Measurements from ENCODE around the gene APMAP. TPM values are rescaled to one million over a fixed set of nuclear protein-coding genes. Genes with fewer than 3 reads are reported as not detected.
A peak's percentile ranks its signal among the peaks of the same experiment; 100 is the strongest.
"Not testable (repeated sequence)": the region's sequence is repeated elsewhere in the genome, so short reads cannot be mapped to it uniquely, and the experiment has no call there.

APMAP gene
- total and polyA plus RNA-seq, 3 experiments from 2014 or later = 82.5 to 228 (median 83.6) TPM

DNA sequence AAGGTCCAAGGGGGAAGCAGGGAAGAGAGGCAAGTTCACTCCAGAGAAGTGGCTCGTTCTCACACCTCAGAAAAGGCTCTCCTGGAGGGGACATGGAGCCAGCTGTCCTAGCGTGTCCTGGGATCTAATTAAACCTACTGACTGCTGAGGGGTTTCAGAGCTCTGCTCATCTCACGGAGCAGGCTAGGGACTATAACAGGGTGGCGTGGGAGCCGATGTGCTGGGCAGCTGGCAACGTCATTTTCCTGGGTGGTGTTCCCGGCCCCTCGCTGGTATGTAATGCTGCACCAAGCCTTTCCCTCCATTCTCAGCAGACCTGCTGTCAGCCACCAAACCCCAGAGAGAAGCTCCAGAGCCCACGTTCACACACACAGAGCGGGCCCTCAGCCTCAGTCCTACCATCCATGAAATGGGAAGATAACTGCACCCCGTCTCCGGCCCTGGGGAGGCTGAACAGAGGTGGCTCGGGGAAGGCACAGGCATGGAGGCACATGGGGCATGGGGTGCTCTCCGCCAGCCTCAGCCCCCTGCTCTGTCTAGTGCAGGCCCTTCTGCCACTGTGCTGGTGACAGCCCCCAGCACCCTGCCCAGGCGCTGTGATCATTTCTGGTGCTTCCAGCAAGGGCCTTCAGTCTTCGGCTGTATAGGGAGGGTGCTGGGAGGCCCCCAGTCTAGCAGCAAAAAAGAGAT lies 41.6 kb downstream of the APMAP start:
- Histone ChIP-seq H3K9me3 (ENCODE audit: low read length) (no peaks in the 10 kb centered on the region), H3K27me3 (ENCODE audit: insufficient read depth, low read length, poor library complexity, severe bottlenecking) (no peaks in the 10 kb centered on the region), H3K36me3 (ENCODE audit: insufficient read depth, low read length) (peaks cover 9% of the 10 kb centered on the region), H3K4me1 (ENCODE audit: insufficient read depth, low read length) (peaks cover 44% of the 10 kb centered on the region), H3K4me3 (ENCODE audit: low read length) (peak overlapping the region; percentile 81), H3K27ac (ENCODE audit: low read depth, low read length) (peak overlapping the region; percentile 94)
- POLR2A ChIA-PET = interaction anchor here (0.5 to 4.7 kb wide), 3 partner anchors 9 to 477 kb away, joined by 3 to 34 read pairs (median 3); no protein-coding TSS in a partner anchor
- H3K36me3 Mint-ChIP-seq = peaks cover 11 to 74% (median 17%) of the 10 kb centered on the region in 3 donors
- CTCF ChIA-PET = interaction anchor here (1.0 to 7.9 kb wide), 5 partner anchors 9 to 43 kb away, joined by 3 to 50 read pairs (median 6); no protein-coding TSS in a partner anchor
- peak overlapping the region; percentile 90 to 99 (median 96) for H3K4me3 Mint-ChIP-seq
- H3K4me1 Mint-ChIP-seq = peaks cover 71 to 92% (median 76%) of the 10 kb centered on the region in 3 donors
- H3K27ac Mint-ChIP-seq = peak overlapping the region; percentile 92 to 100 (median 98)
- H3K27me3 Mint-ChIP-seq = no peaks in the 10 kb centered on the region
- no peak for DNase-seq
- peaks cover 0 to 17% (median 12%) of the 10 kb centered on the region in 5 donors for H3K9me3 Mint-ChIP-seq

DNA sequence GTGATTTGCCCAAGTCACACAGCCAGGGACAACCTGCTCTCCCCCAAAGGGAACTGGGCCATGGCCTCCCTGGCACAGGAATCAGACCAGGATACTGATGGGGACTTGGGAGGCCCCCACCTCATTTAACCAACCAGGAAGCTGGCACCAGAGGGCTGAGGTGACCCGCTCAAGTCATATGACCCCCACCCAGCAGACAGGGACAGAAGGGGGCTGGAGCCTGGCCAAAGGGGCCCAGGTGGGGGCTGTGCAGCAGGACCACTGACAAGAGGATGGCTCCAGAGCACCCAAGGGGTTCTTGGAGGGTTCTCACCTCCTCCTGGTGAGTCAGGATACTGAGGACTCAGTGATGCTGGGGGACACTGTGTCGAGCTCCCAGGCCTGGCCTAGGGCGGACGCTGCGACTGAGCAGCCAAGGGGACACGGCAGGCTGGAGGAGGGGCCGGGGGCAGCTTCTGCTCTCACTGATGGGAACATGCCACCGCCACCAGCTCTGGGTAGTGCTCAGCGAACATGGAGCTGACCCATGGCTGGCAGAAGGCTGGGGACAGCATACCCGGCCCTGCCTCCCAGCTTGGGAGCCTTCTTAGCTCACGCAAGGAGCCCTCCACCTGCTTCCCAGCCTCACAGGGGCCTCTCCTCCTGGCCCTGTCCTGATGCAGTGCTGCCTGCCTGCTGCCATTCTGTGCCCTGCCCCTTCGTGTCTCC lies 42.3 kb downstream of the APMAP start:
- Histone ChIP-seq H3K27me3 (ENCODE audit: insufficient read depth, low read length, poor library complexity, severe bottlenecking) (no peaks in the 10 kb centered on the region), H3K27ac (ENCODE audit: low read depth, low read length) (peak overlapping the region; percentile 94), H3K4me3 (ENCODE audit: low read length) (peak overlapping the region; percentile 81), H3K36me3 (ENCODE audit: insufficient read depth, low read length) (peaks cover 9% of the 10 kb centered on the region), H3K9me3 (ENCODE audit: low read length) (no peaks in the 10 kb centered on the region), H3K4me1 (ENCODE audit: insufficient read depth, low read length) (peaks cover 38% of the 10 kb centered on the region)
- ChIA-PET POLR2A (interaction anchor here (1.6 to 4.7 kb wide), 3 partner anchors 10 to 18 kb away, joined by 3 to 34 read pairs (median 6); no protein-coding TSS in a partner anchor), CTCF (interaction anchor here (1.0 to 7.9 kb wide), 5 partner anchors 10 to 44 kb away, joined by 3 to 50 read pairs (median 6); no protein-coding TSS in a partner anchor)
- peak in 1 of 5 donors; percentile 54 for DNase-seq
- H3K27me3 Mint-ChIP-seq = no peaks in the 10 kb centered on the region
- H3K4me3 Mint-ChIP-seq = peak overlapping the region; percentile 90 to 99 (median 96)
- peak overlapping the region; percentile 92 to 100 (median 98) for H3K27ac Mint-ChIP-seq
- peaks cover 6 to 24% (median 19%) of the 10 kb centered on the region in 5 donors for H3K9me3 Mint-ChIP-seq
- H3K36me3 Mint-ChIP-seq = peaks cover 11 to 74% (median 24%) of the 10 kb centered on the region in 3 donors
- peaks cover 73 to 92% (median 77%) of the 10 kb centered on the region in 3 donors for H3K4me1 Mint-ChIP-seq

DNA sequence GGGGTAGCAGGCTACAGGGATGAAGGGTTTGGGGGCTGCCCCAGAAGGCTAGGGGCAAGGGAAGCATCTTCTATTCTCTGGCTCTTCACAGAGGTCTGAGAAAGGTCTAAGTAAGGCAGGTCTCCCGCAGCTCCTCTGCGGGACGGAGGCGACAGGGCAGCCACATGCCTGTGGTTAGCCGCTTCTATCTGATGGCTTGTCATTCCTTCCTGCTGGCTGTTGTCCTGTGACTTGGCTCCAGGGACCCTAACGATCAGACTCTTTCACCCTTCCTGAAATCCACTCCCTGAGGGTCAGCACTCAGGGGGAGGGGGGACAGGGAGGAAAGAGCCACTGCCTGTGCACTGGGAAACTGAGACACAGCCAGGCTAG lies 42.8 kb downstream of the APMAP start:
- Histone ChIP-seq H3K9me3 (ENCODE audit: low read length) (no peaks in the 10 kb centered on the region), H3K4me3 (ENCODE audit: low read length) (peak overlapping the region; percentile 81), H3K36me3 (ENCODE audit: insufficient read depth, low read length) (peaks cover 9% of the 10 kb centered on the region), H3K27ac (ENCODE audit: low read depth, low read length) (peak overlapping the region; percentile 94), H3K27me3 (ENCODE audit: insufficient read depth, low read length, poor library complexity, severe bottlenecking) (no peaks in the 10 kb centered on the region), H3K4me1 (ENCODE audit: insufficient read depth, low read length) (peaks cover 33% of the 10 kb centered on the region)
- H3K27ac Mint-ChIP-seq = peak overlapping the region; percentile 92 to 100 (median 98)
- H3K4me3 Mint-ChIP-seq = peak overlapping the region; percentile 90 to 99 (median 96)
- no peak for DNase-seq
- H3K4me1 Mint-ChIP-seq = peaks cover 69 to 92% (median 73%) of the 10 kb centered on the region in 3 donors
- POLR2A ChIA-PET = interaction anchor here (0.8 to 4.7 kb wide), 5 partner anchors 10 to 110 kb away, joined by 3 to 34 read pairs (median 6); partner anchors contain the start of gene ACSS1
- peaks cover 6 to 25% (median 22%) of the 10 kb centered on the region in 5 donors for H3K9me3 Mint-ChIP-seq
- H3K36me3 Mint-ChIP-seq = peaks cover 6 to 69% (median 26%) of the 10 kb centered on the region in 3 donors
- CTCF ChIA-PET = interaction anchor here (0.7 to 7.9 kb wide), 5 partner anchors 10 to 33 kb away, joined by 3 to 50 read pairs (median 6); no protein-coding TSS in a partner anchor
- no peaks in the 10 kb centered on the region for H3K27me3 Mint-ChIP-seq

DNA sequence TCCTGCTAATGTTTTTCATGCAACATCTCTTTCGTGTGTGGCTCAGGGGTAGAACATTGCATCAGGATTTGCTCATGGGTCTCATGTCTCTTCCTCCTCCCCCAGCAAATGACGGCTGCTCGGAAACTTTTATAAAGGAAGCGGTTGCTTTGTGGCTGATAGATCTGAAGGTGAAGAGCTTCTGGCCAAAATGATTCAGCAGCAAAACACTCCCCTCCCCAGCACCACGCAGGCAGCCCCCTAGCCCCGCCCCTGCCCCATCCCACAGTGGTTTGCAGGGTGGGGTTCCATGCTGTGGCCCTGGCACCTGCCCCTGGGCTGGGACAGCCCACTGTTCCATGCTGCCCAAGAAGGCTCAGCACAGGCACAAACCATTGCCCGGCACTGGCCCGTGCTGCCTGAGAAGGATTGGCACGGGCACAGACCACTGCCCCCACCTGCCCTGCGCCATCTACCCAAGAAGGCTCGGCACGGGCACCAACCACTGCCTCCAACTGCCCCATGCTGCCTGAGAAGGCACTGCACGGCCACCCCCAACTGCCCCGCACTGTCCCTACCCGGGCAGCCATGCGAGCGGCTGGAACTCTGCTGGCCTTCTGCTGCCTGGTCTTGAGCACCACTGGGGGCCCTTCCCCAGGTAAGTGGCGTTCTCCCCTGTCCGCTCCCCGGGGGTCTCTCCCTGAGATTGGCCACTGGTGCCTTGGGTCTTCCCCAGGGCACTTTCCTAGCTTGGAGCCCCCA lies 43.4 kb downstream of the APMAP start, which contains the start of gene CST7:
Gene CST7, plus strand, starts transcription at position 331 of the 741 bp plus-strand sequence. Its CDS starts 237 bp downstream, at position 568.
- DNase-seq = peak; percentile 70 to 96 (median 87)
- Mint-ChIP-seq H3K9me3 (peaks cover 6 to 28% (median 23%) of the 10 kb centered on the region in 5 donors), H3K27ac (peak within 1 kb of the TSS; percentile 92 to 100 (median 98)), H3K27me3 (no peaks in the 10 kb centered on the region), H3K36me3 (peaks cover 7 to 64% (median 28%) of the 10 kb centered on the region in 3 donors), H3K4me1 (peaks cover 68 to 92% (median 72%) of the 10 kb centered on the region in 3 donors), H3K4me3 (peak within 1 kb of the TSS; percentile 90 to 99 (median 96))
- Histone ChIP-seq H3K36me3 (ENCODE audit: insufficient read depth, low read length) (peaks cover 5% of the 10 kb centered on the region), H3K4me3 (ENCODE audit: low read length) (peak within 1 kb of the TSS; percentile 81), H3K27me3 (ENCODE audit: insufficient read depth, low read length, poor library complexity, severe bottlenecking) (no peaks in the 10 kb centered on the region), H3K4me1 (ENCODE audit: insufficient read depth, low read length) (peaks cover 27% of the 10 kb centered on the region), H3K27ac (ENCODE audit: low read depth, low read length) (peak within 1 kb of the TSS; percentile 94), H3K9me3 (ENCODE audit: low read length) (no peaks in the 10 kb centered on the region)
- ChIA-PET POLR2A (interaction anchor here (0.8 to 4.7 kb wide), 6 partner anchors 11 to 142 kb away, joined by 3 to 34 read pairs (median 5); partner anchors contain the start of gene ACSS1), CTCF (interaction anchor here (0.7 to 7.9 kb wide), 4 partner anchors 11 to 34 kb away, joined by 3 to 50 read pairs (median 12); no protein-coding TSS in a partner anchor)

DNA sequence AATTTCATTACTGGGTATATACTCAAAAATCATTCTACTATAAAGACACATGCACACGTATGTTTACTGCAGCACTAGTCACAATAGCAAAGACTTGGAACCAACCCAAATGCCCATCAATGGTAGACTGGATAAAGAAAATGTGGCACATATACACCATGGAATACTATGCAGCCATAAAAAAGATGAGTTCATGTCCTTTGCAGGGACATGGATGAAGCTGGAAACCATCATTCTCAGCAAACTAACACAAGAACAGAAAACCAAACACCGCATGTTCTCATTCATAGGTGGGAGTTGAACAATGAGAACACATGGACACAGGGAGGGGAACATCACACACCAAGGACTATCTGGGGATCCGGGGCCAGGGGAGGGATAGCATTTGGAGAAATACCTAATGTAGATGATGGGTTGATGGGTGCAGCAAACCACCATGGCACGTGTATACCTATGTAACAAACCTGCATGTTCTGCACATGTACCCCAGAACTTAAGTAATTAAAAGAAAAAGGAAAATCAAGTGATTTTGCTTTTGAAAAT lies 44.1 kb downstream of the APMAP start:
- not testable (repeated sequence) for H3K9me3 ChIP-seq (ENCODE audit: low read length); DNase-seq; H3K36me3 ChIP-seq (ENCODE audit: insufficient read depth, low read length); H3K27me3 Mint-ChIP-seq; H3K27me3 ChIP-seq (ENCODE audit: insufficient read depth, low read length, poor library complexity, severe bottlenecking)
- Mint-ChIP-seq H3K9me3 (peaks cover 6 to 28% (median 26%) of the 10 kb centered on the region in 5 donors), H3K4me1 (peaks cover 61 to 91% (median 69%) of the 10 kb centered on the region in 3 donors), H3K4me3 (peak overlapping the region; percentile 90 to 99 (median 96)), H3K27ac (peak overlapping the region; percentile 92 to 100 (median 98)), H3K36me3 (peaks cover 9 to 58% (median 32%) of the 10 kb centered on the region in 3 donors)
- peak overlapping the region; percentile 38 for H3K27ac ChIP-seq (ENCODE audit: low read depth, low read length)
- H3K4me3 ChIP-seq (ENCODE audit: low read length) = peak overlapping the region; percentile 81
- ChIA-PET CTCF (interaction anchor here (2.9 kb wide), 1 partner anchor 12 kb away, joined by 19 read pairs; no protein-coding TSS in a partner anchor), POLR2A (interaction anchor here (1.0 to 4.7 kb wide), 5 partner anchors 12 to 142 kb away, joined by 3 to 34 read pairs (median 6); partner anchors contain the start of gene ACSS1)
- H3K4me1 ChIP-seq (ENCODE audit: insufficient read depth, low read length) = peaks cover 21% of the 10 kb centered on the region

DNA sequence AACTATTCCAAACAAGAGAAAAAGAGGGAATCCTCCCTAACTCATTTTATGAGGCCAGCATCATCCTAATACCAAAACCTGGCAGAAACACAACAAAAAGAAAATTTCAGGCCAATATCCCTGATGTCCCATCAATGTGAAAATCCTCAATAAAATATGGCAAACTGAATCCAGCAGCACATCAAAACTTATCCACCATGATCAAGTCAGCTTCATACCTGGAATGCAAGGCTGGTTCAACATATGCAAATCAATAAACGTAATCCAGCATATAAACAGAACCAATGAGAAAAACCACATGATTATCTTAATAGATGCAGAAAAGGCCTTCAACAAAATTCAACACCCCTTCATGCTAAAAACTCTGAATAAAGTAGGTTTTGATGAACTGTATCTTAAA lies 46.2 kb downstream of the APMAP start:
- H3K4me3 ChIP-seq (ENCODE audit: low read length); H3K27ac ChIP-seq (ENCODE audit: low read depth, low read length); H3K4me1 ChIP-seq (ENCODE audit: insufficient read depth, low read length); POLR2A ChIA-PET; H3K27me3 Mint-ChIP-seq; H3K9me3 ChIP-seq (ENCODE audit: low read length); H3K36me3 ChIP-seq (ENCODE audit: insufficient read depth, low read length); DNase-seq; H3K27me3 ChIP-seq (ENCODE audit: insufficient read depth, low read length, poor library complexity, severe bottlenecking): not testable (repeated sequence)
- H3K9me3 Mint-ChIP-seq = peaks cover 6 to 28% (median 26%) of the 10 kb centered on the region in 5 donors
- CTCF ChIA-PET = interaction anchor here (1.1 to 1.2 kb wide), 2 partner anchors 8 to 16 kb away, joined by 4 to 6 read pairs; no protein-coding TSS in a partner anchor
- peaks cover 3 to 39% (median 34%) of the 10 kb centered on the region in 3 donors for H3K36me3 Mint-ChIP-seq
- peaks cover 44 to 70% (median 51%) of the 10 kb centered on the region in 3 donors for H3K4me1 Mint-ChIP-seq
- H3K27ac Mint-ChIP-seq = peak overlapping the region in 6 of 8 donors; percentile 41 to 99 (median 96)
- peak overlapping the region in 1 of 7 donors; percentile 13 for H3K4me3 Mint-ChIP-seq
